ENCODE data around the gene DPYSL3.

The DPYSL3 gene

DNA sequence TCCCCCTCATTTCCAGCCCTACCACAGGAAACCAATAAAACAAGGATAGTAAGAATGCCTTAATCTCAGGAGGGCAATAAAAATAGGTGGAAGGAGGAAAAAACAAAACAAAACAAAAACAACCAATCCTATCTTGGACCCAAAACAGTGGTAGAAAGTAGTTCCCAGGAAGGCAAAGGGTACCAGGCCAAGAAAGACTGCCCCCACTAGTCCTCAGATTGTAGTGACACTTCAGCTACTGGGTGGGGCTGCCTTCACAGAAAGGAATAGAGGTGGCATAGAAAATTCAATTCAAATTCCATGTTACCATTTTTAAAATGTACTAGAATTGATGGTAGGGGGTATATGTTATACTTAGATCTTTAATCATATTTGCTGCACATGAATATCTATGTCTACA lies 59.3 kb downstream of the DPYSL3 start:
- peak overlapping the region; percentile 40 to 69 (median 53) for H3K4me3 Mint-ChIP-seq
- no peaks in the 10 kb centered on the region for H3K36me3 Mint-ChIP-seq (ENCODE audit: low read depth)
- H3K9me3 Mint-ChIP-seq: no peaks in the 10 kb centered on the region
- peaks cover 48% of the 10 kb centered on the region for H3K27me3 Mint-ChIP-seq (ENCODE audit: low read depth)
- TF ChIP-seq, protein P1, sequence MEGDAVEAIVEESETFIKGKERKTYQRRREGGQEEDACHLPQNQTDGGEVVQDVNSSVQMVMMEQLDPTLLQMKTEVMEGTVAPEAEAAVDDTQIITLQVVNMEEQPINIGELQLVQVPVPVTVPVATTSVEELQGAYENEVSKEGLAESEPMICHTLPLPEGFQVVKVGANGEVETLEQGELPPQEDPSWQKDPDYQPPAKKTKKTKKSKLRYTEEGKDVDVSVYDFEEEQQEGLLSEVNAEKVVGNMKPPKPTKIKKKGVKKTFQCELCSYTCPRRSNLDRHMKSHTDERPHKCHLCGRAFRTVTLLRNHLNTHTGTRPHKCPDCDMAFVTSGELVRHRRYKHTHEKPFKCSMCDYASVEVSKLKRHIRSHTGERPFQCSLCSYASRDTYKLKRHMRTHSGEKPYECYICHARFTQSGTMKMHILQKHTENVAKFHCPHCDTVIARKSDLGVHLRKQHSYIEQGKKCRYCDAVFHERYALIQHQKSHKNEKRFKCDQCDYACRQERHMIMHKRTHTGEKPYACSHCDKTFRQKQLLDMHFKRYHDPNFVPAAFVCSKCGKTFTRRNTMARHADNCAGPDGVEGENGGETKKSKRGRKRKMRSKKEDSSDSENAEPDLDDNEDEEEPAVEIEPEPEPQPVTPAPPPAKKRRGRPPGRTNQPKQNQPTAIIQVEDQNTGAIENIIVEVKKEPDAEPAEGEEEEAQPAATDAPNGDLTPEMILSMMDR (IDR thresholded peaks at IDR 0.05; ENCODE audit: unreplicated experiment in 3 of 3): no peak
- H3K27ac Mint-ChIP-seq: no peak overlapping the region
- H3K4me1 Mint-ChIP-seq: peaks cover 49% of the 10 kb centered on the region

DNA sequence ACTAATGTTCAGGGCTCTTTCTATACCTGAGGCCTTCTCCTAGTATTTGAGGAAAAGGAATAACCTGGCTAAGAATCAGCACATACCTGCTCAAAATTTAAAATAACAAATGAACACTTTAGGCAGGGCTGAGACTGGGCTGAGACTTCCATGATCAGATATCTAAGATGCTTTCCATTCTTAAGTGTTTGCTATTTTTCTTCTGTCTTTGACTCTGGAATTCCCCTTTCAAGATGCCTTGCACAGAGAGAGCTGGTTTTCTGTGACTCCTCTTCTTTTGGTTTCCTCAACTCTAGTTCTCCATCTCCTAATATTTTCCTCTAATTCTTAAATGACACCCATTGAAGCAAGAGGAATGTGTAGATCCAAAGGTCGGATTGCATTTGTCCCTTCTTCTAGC lies 61.1 kb downstream of the DPYSL3 start:
- peaks cover 40% of the 10 kb centered on the region for H3K27me3 Mint-ChIP-seq (ENCODE audit: low read depth)
- peaks cover 43% of the 10 kb centered on the region for H3K4me1 Mint-ChIP-seq
- H3K9me3 Mint-ChIP-seq: no peaks in the 10 kb centered on the region
- TF ChIP-seq, protein P1 (IDR thresholded peaks at IDR 0.05; ENCODE audit: unreplicated experiment in 3 of 3): no peak
- H3K27ac Mint-ChIP-seq: peak overlapping the region in 2 of 3 experiments; percentile 13
- H3K36me3 Mint-ChIP-seq (ENCODE audit: low read depth): no peaks in the 10 kb centered on the region
- H3K4me3 Mint-ChIP-seq: no peak overlapping the region

DNA sequence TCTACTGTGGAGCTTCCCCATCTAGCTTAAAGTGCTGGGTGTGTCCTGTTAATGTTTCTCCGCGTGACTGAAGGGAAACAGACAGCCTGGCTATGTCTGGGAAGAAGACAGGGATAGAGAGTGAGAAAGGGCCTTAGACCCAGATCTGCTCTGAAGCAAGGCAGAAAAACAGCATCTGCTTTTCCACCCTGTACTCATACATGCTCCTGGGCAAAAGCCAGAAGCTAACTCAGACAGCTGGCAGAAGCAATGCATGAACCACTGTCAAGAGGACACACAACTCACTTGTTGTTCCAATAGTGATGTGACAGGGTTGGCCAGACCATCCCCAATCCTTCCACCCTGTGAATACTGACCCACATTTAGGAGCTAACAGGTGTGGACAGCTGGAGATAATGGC lies 63.3 kb downstream of the DPYSL3 start:
- Mint-ChIP-seq H3K9me3 (no peaks in the 10 kb centered on the region), H3K27me3 (ENCODE audit: low read depth) (peaks cover 24% of the 10 kb centered on the region), H3K4me1 (peaks cover 29% of the 10 kb centered on the region), H3K27ac (no peak overlapping the region), H3K36me3 (ENCODE audit: low read depth) (no peaks in the 10 kb centered on the region), H3K4me3 (no peak overlapping the region)
- TF ChIP-seq, protein P1 (IDR thresholded peaks at IDR 0.05; ENCODE audit: unreplicated experiment in 3 of 3): no peak

DNA sequence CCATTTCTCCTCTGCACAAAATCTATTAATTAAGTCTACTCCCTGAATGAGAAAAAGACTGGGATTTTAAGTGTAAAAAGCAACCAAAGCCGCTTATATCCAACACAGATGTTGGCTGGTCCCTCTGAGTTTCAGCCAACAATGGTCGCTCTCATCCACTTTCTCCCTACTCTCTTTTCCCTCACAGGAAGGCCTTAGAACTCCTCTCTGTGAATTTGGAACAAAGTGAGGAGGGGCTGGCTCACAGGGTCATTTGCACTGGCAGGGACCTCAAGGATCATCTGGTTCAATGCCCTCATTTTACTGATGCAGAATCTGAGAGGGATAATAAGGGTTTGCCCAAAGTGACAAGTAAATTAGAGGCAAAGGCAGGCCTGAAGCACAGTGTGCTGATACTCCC lies 64.0 kb downstream of the DPYSL3 start:
- no peak overlapping the region for H3K27ac Mint-ChIP-seq
- TF ChIP-seq, protein P1 (IDR thresholded peaks at IDR 0.05; ENCODE audit: unreplicated experiment in 3 of 3): no peak
- H3K4me1 Mint-ChIP-seq: peaks cover 34% of the 10 kb centered on the region
- H3K9me3 Mint-ChIP-seq: no peaks in the 10 kb centered on the region
- H3K27me3 Mint-ChIP-seq (ENCODE audit: low read depth): peaks cover 19% of the 10 kb centered on the region
- H3K4me3 Mint-ChIP-seq: no peak overlapping the region
- H3K36me3 Mint-ChIP-seq (ENCODE audit: low read depth): no peaks in the 10 kb centered on the region

DNA sequence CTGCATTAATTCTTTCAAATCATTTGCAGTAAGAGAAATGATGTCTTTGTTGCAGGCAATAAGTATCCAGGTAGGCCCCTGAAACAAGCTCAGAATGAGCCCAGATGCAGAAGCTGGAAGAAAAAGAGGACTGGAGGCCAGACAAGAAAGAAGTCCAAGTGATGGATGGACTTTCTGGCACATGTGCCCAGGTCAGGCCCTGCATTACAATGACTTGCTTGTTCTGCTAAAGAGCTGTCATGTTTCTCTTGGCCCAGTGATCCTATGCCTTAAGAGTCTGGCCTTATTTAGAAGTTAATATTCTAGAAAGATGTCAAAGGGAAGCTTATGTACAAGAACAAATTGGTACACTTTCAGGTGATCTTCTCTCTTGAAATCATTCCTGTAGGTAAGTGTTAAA lies 64.8 kb downstream of the DPYSL3 start:
- Mint-ChIP-seq H3K27me3 (ENCODE audit: low read depth) (peaks cover 19% of the 10 kb centered on the region), H3K36me3 (ENCODE audit: low read depth) (no peaks in the 10 kb centered on the region), H3K27ac (no peak overlapping the region), H3K4me1 (peaks cover 35% of the 10 kb centered on the region), H3K9me3 (no peaks in the 10 kb centered on the region), H3K4me3 (no peak overlapping the region)
- TF ChIP-seq, protein P1 (IDR thresholded peaks at IDR 0.05; ENCODE audit: unreplicated experiment in 3 of 3): no peak

DNA sequence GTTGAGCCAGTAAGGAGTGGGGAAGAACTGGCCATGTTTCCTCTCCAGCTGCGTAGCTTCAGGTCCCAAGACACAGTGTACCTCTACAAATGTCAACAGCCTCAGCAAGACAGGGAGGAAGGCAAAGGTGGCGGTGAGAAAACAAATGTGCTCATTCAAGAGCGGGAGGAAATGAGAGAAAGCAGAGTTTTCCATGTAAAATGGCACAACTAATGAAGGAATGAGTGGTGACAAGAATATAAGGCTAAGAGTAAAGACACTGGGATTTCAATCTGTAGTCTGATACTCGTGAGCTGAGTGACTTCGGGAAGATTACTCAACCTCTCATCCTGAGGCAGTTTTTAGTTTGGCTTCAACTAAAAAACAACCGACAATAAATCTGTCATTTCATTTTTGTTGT lies 67.6 kb downstream of the DPYSL3 start:
- TF ChIP-seq, protein P1 (IDR thresholded peaks at IDR 0.05; ENCODE audit: unreplicated experiment in 3 of 3): no peak
- no peaks in the 10 kb centered on the region for H3K9me3 Mint-ChIP-seq
- H3K27ac Mint-ChIP-seq: peak overlapping the region in 2 of 3 experiments; percentile 22 to 24
- H3K4me3 Mint-ChIP-seq: no peak overlapping the region
- no peaks in the 10 kb centered on the region for H3K36me3 Mint-ChIP-seq (ENCODE audit: low read depth)
- peaks cover 7% of the 10 kb centered on the region for H3K27me3 Mint-ChIP-seq (ENCODE audit: low read depth)
- H3K4me1 Mint-ChIP-seq: peaks cover 26% of the 10 kb centered on the region
